Activated CD4-positive, CD25-positive, alpha-beta regulatory T cell treated with anti-CD3 and anti-CD28 coated beads, Interleukin-2, amount 50 U/mL, for 24 hours (primary cell): ENCODE measurements around the gene NPC2.
"Not testable (repeated sequence)": the region's sequence is repeated elsewhere in the genome, so short reads cannot be mapped to it uniquely, and the experiment has no call there.

Source experiments
- ATAC-seq, 2 donors: fragments of 150-1000 bp; cut with Tn5 transposase; one replicate each; pipeline ENCODE4 v1.10.0; 2021; ENCODE audit warnings: mild to moderate bottlenecking in 1 of 2, moderate library complexity in 1 of 2

The NPC2 gene

GRCh38 chr14:74492776-74493342, at the start of gene NPC2:
NPC2 (minus strand) TSS chr14:74493305; CDS start chr14:74493274, 31 bp downstream.
- ATAC-seq = no peak

GRCh38 chr14:74542056-74542685, 49.1 kb upstream of the NPC2 start:
- ATAC-seq = no peak

GRCh38 chr14:74541225-74541624, 48.1 kb upstream of the NPC2 start:
- no peak for ATAC-seq

GRCh38 chr14:74539503-74539902, 46.4 kb upstream of the NPC2 start:
- no peak for ATAC-seq

- ATAC-seq = no peak
Measured at GRCh38 chr14:74538411-74539391, 45.6 kb upstream of the NPC2 start.

- ATAC-seq = not testable (repeated sequence)
Measured at GRCh38 chr14:74536336-74536735, 43.2 kb upstream of the NPC2 start.

- no peak for ATAC-seq
Measured at GRCh38 chr14:74535756-74536325, 42.7 kb upstream of the NPC2 start.

- ATAC-seq = no peak
Measured at GRCh38 chr14:74533576-74533975, 40.5 kb upstream of the NPC2 start.

- ATAC-seq = no peak
Measured at GRCh38 chr14:74532246-74532645, 39.1 kb upstream of the NPC2 start.

- ATAC-seq = no peak
Measured at GRCh38 chr14:74531467-74531866, 38.4 kb upstream of the NPC2 start.

- ATAC-seq = no peak
Measured at GRCh38 chr14:74531006-74531405, 37.9 kb upstream of the NPC2 start.

GRCh38 chr14:74528886-74529285, 35.8 kb upstream of the NPC2 start:
- no peak for ATAC-seq

- ATAC-seq = no peak
Measured at GRCh38 chr14:74528406-74528805, 35.3 kb upstream of the NPC2 start.

GRCh38 chr14:74527736-74528280, 34.7 kb upstream of the NPC2 start:
- no peak for ATAC-seq

- no peak for ATAC-seq
Measured at GRCh38 chr14:74526854-74527585, 33.9 kb upstream of the NPC2 start.

- ATAC-seq = no peak
Measured at GRCh38 chr14:74525361-74525851, 32.3 kb upstream of the NPC2 start.

GRCh38 chr14:74524812-74525135, 31.7 kb upstream of the NPC2 start:
- ATAC-seq = no peak

GRCh38 chr14:74524076-74524811, 31.1 kb upstream of the NPC2 start:
- no peak for ATAC-seq

GRCh38 chr14:74522740-74523139, 29.6 kb upstream of the NPC2 start:
- ATAC-seq = no peak

GRCh38 chr14:74521756-74522155, 28.7 kb upstream of the NPC2 start:
- ATAC-seq = no peak

GRCh38 chr14:74519316-74520074, 26.4 kb upstream of the NPC2 start:
- ATAC-seq = no peak
